HEK293 (cell line): ENCODE data around the gene CT45A3.
"Not testable (repeated sequence)": the region's sequence is repeated elsewhere in the genome, so short reads cannot be mapped to it uniquely, and the experiment has no call there.

ENCODE experiments used
- CTCF ChIA-PET: fragments of 350-600 bp; formaldehyde crosslinking; extraction: SDS; loops from one replicate; lab custom pipeline; 2021; ENCODE audit warnings: antibody characterized with exemption; lab: Yijun Ruan, JAX
- POLR2A ChIA-PET: fragments of 300-600 bp; formaldehyde crosslinking; extraction: SDS; loops from one replicate; lab custom pipeline; 2020; ENCODE audit warnings: antibody characterized with exemption, inconsistent platforms; lab: Yijun Ruan, JAX
- H3K27ac ChIP-seq: fragments of 200-500 bp; sonication (Bioruptor generic); 2 replicates; pipeline ENCODE4 v1.5.1; 2014; ENCODE audit warnings: low read depth, low read length, control low read depth, inconsistent platforms; ENCODE audit errors: extremely low read depth
- H3K36me3 ChIP-seq, 2 experiments: fragments of 200-500 bp in 1 of 2; sonication (Bioruptor generic) in 1 of 2; 1 replicate in 1 of 2; 2 replicates in 1 of 2; pipeline ENCODE4 v1.5.1; 2014 to 2017; ENCODE audit warnings: inconsistent platforms in 2 of 2, low read length in 2 of 2; ENCODE audit not compliant: control insufficient read depth in 2 of 2, insufficient read depth in 1 of 2
- H3K4me1 ChIP-seq: fragments of 200-500 bp; sonication (Bioruptor generic); 2 replicates; pipeline ENCODE4 v1.5.1; 2014; ENCODE audit warnings: mild to moderate bottlenecking, low read length, inconsistent platforms; ENCODE audit not compliant: control insufficient read depth, insufficient read depth
- H3K4me3 ChIP-seq: 2 replicates; pipeline ENCODE4 v1.5.1; 2011; ENCODE audit warnings: low read depth, mild to moderate bottlenecking, control low read depth, low read length, moderate library complexity
- H3K9me3 ChIP-seq: fragments of 200-500 bp; sonication (Bioruptor generic); 2 replicates; pipeline ENCODE4 v1.5.1; 2014; ENCODE audit warnings: low read depth, low read length, inconsistent platforms; ENCODE audit not compliant: control insufficient read depth, insufficient read depth
- CTCF ChIP-seq: fragments of 450-650 bp; formaldehyde crosslinking; IDR thresholded peaks from 2 replicates; pipeline ENCODE4 v1.5.1; 2016; ENCODE audit warnings: missing biosample characterization, missing genetic modification characterization
- FEZF1 ChIP-seq: fragments of 450-650 bp; formaldehyde crosslinking; IDR thresholded peaks from 2 replicates; pipeline ENCODE4 v1.5.1; 2016; ENCODE audit warnings: missing biosample characterization, missing genetic modification characterization
- PRDM6 ChIP-seq: fragments of 450-650 bp; formaldehyde crosslinking; IDR thresholded peaks from 2 replicates; pipeline ENCODE4 v1.5.1; 2017; ENCODE audit warnings: missing biosample characterization, missing genetic modification characterization
- WT1 ChIP-seq: fragments of 450-650 bp; formaldehyde crosslinking; IDR thresholded peaks from 2 replicates; pipeline ENCODE4 v1.5.1; 2016; ENCODE audit warnings: missing biosample characterization, missing genetic modification characterization
- ZEB2 ChIP-seq: fragments of 450-650 bp; formaldehyde crosslinking; IDR thresholded peaks from 2 replicates; pipeline ENCODE4 v1.5.1; 2016; ENCODE audit warnings: missing biosample characterization, missing genetic modification characterization
- ZFP37 ChIP-seq: fragments of 450-650 bp; formaldehyde crosslinking; IDR thresholded peaks from 2 replicates; pipeline ENCODE4 v1.5.1; 2016; ENCODE audit warnings: missing biosample characterization, missing genetic modification characterization
- ZNF140 ChIP-seq: fragments of 450-650 bp; formaldehyde crosslinking; IDR thresholded peaks from 2 replicates; pipeline ENCODE4 v1.5.1; 2016; ENCODE audit warnings: missing biosample characterization, missing genetic modification characterization
- ZNF280D ChIP-seq: fragments of 450-650 bp; formaldehyde crosslinking; IDR thresholded peaks from 2 replicates; pipeline ENCODE4 v1.5.1; 2016; ENCODE audit warnings: missing biosample characterization, missing genetic modification characterization
- ZNF292 ChIP-seq: fragments of 450-650 bp; formaldehyde crosslinking; IDR thresholded peaks from 2 replicates; pipeline ENCODE4 v1.5.1; 2016; ENCODE audit warnings: low read depth, missing biosample characterization, missing genetic modification characterization, borderline replicate concordance
- ZNF362 ChIP-seq: fragments of 450-650 bp; formaldehyde crosslinking; IDR thresholded peaks from 2 replicates; pipeline ENCODE4 v1.5.1; 2016; ENCODE audit warnings: missing biosample characterization, missing genetic modification characterization
- ZNF621 ChIP-seq: fragments of 450-650 bp; formaldehyde crosslinking; IDR thresholded peaks from 2 replicates; pipeline ENCODE4 v1.5.1; 2017; ENCODE audit warnings: missing biosample characterization, missing genetic modification characterization
- ZNF624 ChIP-seq: fragments of 450-650 bp; formaldehyde crosslinking; IDR thresholded peaks from 2 replicates; pipeline ENCODE4 v1.5.1; 2017; ENCODE audit warnings: missing biosample characterization, missing genetic modification characterization
- ZNF654 ChIP-seq: fragments of 450-650 bp; formaldehyde crosslinking; IDR thresholded peaks from 2 replicates; pipeline ENCODE4 v1.5.1; 2016; ENCODE audit warnings: low read depth, missing biosample characterization, missing genetic modification characterization

The CT45A3 gene

GRCh38 chrX:135741192-135741715 lies 26.7 kb downstream of the CT45A3 start (continued):
- no peak for TF ChIP-seq ZNF280D (tag by site-specific recombination)
- no peak for TF ChIP-seq ZNF621 (tag by site-specific recombination)
- no peak for TF ChIP-seq WT1 (tag by site-specific recombination)
- TF ChIP-seq ZNF362 (tag by site-specific recombination) = no peak
- TF ChIP-seq ZNF140 (tag by site-specific recombination) = no peak
- no peak for TF ChIP-seq ZNF292 (tag by site-specific recombination)
- TF ChIP-seq ZEB2 (tag by site-specific recombination) = no peak
- TF ChIP-seq ZNF624 (tag by site-specific recombination) = no peak
- no peak for TF ChIP-seq ZFP37 (tag by site-specific recombination)
- TF ChIP-seq, all 188 proteins: peak for 0

- ChIA-PET CTCF (interaction anchor here (0.6 to 1.4 kb wide), 6 partner anchors 51 to 954 kb away, joined by 3 to 5 read pairs (median 3); no protein-coding TSS in a partner anchor), POLR2A (no interaction called here)
- H3K36me3 ChIP-seq = no peaks in the 10 kb centered on the region
- no peaks in the 10 kb centered on the region for H3K4me1 ChIP-seq
- no peaks in the 10 kb centered on the region for H3K9me3 ChIP-seq
- TF ChIP-seq FEZF1 (no peak), CTCF (tag by site-specific recombination) (0 out of 2 replicates have a peak, but pooled peaks have one; percentile 48), ZNF654 (tag by site-specific recombination) (peak; percentile 69)
- TF ChIP-seq, all 188 proteins: peak for 2
- Histone ChIP-seq H3K27ac (no peak overlapping the region), H3K4me3 (no peak overlapping the region)
These were observed 27.3 kb downstream of the CT45A3 start for GRCh38 chrX:135740681-135741149.

- ChIA-PET POLR2A (no interaction called here), CTCF (interaction anchor here (0.7 kb wide), 1 partner anchor 617 kb away, joined by 3 read pairs; no protein-coding TSS in a partner anchor)
- H3K4me3 ChIP-seq = no peak overlapping the region
- no peaks in the 10 kb centered on the region for H3K4me1 ChIP-seq
- no peaks in the 10 kb centered on the region for H3K9me3 ChIP-seq
- no peak for TF ChIP-seq PRDM6 (tag by site-specific recombination)
- peak; percentile 34; the same call in 1 of the 2 replicates for TF ChIP-seq ZNF654 (tag by site-specific recombination)
- H3K36me3 ChIP-seq = no peaks in the 10 kb centered on the region
- no peak overlapping the region for H3K27ac ChIP-seq
These were observed 30.5 kb downstream of the CT45A3 start for GRCh38 chrX:135737366-135738071.

- H3K4me3 ChIP-seq, H3K27ac ChIP-seq, H3K4me1 ChIP-seq, POLR2A ChIA-PET, H3K36me3 ChIP-seq, CTCF ChIA-PET, H3K9me3 ChIP-seq: not testable (repeated sequence)
These were observed 33.3 kb downstream of the CT45A3 start for GRCh38 chrX:135734666-135735065.
